NCI-H187 treated with DMSO at 0.1 percent for 48 hours (cell line): Measurements from ENCODE around the gene NOS1AP.
"Not testable (repeated sequence)": the region's sequence is repeated elsewhere in the genome, so short reads cannot be mapped to it uniquely, and the experiment has no call there.

ENCODE experiments used
- DNase-seq: peaks from one replicate; lab custom pipeline; 2025; lab: John Stamatoyannopoulos, UW

Gene NOS1AP

DNA sequence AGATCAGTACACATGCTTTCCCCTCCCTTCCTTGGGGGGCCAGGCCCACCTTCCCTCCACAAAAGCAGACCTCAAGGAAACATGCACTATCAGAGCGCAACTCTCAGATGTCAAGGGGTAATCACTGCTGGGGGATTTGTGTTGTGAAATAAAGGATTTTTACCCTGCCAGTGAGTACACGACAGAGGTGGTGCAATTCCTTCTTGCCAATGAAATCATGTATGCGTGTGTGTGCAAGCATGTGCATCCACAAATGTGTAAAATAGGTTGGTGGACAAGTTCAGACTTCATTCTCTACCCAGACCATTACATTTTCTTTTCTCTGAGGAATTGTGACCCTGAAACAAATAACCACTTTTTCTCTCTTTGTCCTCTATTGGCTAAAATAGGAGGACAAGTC is 9.8 kb upstream of the NOS1AP start:
- DNase-seq, result no peak

DNA sequence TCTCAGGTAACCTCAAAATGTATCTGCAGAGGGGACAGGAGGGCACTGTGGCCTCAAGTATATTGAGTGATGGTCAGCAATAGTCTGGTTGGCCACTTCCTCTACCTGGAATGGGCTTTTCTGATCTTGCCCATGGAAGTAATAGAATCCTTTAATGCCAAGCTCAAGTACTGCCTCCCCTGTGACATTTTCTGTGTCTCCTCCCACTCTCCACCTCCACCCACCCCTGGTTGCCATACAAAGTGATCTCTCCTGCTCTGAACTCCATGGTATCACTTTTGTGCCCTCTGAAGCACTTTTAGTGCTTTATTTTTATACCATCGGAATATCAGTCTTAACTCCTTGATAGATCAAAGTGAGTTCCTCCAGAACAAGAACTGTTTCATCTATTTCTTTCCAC is 9.2 kb upstream of the NOS1AP start:
- DNase-seq, result no peak

DNA sequence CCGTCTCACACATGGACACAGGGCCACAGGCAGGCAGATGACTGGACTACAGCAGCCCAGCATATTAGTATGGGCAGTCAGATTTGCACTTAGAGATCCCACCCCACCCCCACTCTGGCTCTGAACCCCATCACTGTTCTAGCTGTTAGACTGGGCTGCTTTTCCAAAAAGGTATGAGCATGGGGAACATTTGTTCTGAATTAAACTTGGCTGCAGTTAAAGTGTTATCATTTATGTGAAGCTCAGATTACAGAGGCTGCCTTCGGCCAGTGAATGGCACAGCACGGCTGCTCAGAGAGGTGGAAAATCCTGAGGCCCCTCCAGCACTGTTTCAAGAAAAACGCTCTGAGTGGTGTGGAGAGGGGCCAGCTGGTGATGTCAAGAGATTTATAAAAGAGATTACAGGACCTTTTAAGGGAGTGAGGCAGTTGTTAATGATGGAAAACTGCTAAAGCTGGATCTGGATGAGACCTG is 6.9 kb upstream of the NOS1AP start:
- DNase-seq, result no peak

DNA sequence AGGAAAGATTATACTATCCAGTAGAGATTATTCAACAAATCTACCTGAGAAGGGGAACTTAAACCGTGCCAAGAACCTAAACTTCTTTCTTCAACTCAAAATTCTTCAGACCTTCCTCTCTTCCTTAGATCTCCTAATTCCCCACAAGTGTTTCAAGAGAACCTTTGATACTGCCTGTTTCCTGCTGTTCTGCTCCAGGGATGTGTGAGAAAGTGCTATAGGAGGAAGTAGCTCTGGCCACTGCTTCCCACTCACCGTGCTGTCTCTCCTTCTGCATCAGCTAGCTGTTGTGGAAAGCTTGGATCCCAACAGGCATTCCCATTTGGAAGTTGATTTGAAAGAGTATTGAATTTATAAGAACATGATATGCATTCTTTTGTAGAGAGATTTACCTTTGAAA is 4.5 kb upstream of the NOS1AP start:
- DNase-seq, result no peak

DNA sequence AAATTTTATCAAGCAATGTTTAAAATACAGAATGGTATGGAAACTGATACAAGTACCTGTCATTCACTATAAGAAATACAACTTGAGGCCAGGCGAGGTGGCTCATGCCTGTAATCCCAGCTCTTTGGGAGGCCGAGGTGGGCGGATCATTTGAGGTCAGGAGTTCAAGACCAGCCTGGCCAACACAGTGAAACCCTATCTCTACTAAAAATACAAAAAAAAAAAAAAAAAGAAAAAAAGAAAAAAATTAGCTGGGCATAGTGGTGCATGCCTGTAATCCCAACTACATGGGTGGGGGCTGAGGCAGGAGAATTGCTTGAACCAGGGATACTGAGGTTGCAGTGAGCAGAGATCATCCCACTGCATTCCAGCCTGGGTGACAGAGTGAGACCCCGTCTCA is 2.7 kb upstream of the NOS1AP start:
- DNase-seq, result not testable (repeated sequence)

DNA sequence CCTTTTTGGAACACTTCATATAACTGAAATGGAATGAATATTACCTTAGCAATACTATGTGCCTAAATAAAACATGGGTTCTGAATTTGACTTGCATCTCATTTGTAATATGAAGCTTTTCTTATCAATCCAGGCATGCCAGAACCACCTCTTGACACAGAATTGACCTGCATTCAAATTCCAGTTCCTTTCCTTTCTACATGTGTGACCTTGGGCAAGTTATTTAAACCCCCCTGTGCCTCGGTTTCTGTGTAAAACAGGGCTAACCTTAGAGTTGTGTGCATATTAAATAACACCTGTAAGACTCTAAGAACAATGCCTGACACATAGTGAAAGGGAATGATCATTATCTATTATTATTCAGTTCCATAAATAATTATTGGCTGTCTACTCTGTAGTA is 2.0 kb upstream of the NOS1AP start:
- DNase-seq, result no peak

DNA sequence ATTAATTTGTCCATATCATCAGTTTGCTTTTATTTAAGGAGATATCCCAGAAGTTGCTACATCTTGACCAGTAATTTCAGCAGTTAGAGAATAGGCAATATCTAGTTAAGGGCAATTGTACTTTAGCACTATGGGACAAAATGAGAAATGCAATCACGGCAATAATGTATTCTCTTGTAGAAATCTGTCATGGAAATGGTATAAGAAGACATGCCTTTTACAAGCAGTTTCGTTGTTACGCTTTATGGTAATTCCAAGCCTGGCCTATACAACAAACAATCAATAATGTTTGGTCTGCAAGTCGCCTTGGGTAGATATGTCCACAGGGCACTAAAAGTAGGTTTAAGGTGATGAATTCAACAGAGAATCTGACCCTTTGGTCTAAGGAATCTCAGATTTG is 1.2 kb upstream of the NOS1AP start:
- no peak for DNase-seq

DNA sequence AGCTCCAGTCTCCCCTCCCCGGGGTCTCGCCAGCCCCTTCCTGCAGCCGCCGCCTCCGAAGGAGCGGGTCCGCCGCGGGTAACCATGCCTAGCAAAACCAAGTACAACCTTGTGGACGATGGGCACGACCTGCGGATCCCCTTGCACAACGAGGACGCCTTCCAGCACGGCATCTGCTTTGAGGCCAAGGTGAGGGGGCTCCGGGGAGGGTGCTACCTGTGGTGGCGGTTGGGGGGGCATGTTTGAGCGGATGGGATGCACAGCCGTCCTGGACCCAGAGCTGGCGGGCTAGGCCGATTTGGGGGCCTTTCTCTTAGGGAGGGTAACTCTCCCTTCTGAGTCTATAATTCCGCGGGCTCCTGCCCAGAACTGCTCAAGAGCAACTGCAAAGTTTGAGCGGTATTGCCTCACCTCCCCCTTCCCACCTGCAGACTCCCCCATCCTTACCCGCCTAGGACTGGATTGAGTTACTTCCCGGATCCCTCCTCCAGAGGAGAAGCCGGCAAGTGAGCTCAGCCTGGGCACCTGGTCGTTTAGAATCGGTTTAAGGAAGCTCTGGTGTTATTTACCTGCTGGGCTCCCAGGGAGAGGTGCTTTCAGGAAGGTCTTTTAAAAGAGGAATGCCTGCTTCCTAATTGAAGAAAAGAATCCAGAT is 730 bp downstream of the NOS1AP start:
- DNase-seq, result no peak

DNA sequence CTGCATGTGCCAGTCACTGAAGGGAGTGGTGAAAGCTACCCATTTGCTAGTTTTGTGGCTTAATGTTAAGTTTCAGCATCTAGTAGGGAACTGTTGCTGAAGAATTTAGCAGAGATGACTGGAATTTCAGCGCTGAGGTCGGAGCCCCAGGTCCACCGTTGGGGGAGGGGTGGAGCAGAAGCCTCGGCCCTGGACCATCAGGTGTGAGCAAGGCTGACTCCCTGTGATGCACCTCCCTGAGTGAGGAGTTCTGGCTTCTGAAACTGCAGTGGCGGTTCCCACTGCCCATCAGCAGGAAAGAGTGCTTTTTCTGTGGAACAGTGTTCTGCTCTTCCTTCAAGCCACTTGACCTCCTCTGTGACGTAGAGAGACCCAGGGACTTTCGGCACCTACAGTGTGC is 1.3 kb downstream of the NOS1AP start:
- no peak for DNase-seq

DNA sequence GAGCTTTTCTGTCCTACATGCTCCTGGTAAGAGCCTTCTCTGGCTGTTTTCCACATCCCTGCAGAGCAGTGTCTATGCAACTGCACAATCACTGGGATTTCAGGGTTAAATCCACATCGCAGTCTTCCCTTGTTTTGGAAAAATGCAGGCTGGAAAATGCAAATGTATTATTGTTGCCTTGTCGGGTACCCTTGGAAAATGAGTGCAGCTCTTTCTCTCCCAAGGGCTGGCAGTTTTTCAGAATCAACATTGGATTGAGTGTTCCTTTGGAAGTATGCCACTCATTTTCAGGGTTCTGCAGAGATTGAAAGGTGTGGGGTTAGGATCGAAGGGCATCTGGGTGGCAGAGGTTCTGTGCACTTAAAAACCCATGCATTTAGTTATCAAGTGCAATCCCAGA is 3.2 kb downstream of the NOS1AP start:
- DNase-seq, result no peak

DNA sequence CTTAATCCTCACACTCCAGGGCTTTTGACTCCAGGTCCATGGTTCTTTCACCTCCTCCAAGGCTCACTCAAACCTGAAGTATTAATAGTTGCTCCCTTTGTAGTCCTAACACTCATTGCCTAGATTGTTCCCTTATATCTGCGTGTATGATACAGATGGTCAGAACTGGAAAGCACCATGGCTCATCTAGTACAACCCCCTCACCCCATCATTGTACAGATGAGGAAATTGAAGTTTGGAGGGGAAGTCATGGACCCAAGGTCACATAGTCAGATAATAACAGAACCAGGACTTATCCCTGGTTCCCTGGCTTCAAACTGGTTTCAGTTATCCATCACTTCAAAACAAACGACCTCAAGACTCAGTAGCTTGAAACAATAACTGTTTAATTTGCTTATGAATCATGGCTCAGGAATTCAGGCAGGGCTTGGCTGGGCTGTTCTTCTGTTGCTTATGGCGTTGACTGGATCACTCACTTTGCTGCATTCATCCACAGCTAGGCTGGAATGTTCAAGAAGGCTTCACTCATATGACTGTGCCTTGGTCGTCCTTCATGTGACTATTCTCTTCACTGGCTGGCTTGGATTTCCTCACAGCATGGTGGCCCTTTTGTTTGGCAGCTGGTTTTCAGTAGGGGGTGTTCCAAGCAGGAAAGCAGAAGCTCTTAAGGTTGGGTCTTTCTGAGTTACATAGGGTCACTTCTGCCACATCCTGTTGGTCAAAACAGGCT is 5.0 kb downstream of the NOS1AP start:
- DNase-seq, result no peak

DNA sequence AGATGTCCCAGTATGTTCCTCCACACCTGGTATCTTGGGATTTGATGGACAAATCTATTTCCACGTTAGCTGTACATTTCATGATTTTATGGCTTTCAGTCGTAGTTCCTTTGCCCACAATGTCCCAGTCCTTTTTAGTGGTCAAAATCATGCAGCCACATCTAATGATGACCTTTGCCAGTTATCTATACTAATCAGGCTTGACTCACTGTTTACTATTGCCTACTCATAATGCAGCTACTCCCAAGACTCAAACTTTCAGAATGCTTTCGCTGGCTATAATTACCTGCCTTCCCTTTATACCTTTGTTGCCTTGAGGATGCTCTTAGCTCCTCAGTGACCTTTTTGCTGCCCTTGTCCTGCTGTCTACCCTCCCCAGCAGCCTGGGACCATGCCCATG is 6.4 kb downstream of the NOS1AP start:
- DNase-seq, result no peak

DNA sequence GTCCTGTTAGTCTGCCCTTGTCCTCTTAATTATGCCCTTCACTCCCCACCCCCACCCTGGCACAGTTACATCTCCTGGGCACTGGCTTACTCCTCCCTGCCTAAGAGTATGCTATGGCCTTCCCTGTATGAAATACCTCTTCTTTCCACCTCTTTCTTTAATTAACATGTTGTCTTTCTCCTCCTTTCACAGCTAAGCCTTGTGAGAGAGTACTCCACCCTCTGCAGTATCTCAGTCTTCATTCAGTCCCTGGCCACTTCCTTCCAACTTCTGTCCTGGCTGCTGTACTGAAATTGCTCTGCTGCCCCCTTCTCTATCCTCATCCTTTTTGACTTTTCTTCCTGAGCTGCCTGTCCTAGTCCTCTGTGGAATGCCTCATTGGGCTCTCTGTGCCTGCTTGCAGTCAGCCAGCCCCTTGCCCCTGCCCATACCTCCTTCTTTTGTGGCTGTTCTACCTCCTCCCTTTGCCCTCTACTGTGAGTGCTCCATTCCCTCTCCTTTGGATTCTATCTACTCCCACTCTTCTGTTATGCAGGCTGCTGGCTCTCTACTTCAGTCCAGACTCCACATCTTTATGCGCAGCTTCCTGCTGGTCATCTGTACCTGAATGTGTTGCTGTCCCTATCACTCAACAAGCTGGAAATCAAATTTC is 8.3 kb downstream of the NOS1AP start:
- no peak for DNase-seq

DNA sequence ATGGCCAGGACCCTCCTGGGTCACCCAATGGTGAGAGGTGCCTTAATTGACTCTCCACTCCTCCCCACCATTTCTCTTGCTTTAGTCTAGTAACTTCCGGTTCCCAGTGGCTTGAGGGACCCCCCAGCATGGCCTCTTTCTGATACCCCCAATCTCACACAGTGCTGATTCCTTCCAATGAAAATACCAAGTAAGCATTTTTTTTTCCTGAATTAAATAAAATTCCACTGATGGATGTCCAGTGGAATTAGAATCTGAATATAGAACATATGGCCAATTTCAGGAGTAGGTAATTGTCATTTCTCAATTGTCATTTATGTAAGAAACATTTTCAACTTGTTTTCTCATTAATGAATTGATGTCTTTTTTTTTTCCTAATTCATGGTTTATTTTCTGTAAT is 9.5 kb downstream of the NOS1AP start:
- no peak for DNase-seq

DNA sequence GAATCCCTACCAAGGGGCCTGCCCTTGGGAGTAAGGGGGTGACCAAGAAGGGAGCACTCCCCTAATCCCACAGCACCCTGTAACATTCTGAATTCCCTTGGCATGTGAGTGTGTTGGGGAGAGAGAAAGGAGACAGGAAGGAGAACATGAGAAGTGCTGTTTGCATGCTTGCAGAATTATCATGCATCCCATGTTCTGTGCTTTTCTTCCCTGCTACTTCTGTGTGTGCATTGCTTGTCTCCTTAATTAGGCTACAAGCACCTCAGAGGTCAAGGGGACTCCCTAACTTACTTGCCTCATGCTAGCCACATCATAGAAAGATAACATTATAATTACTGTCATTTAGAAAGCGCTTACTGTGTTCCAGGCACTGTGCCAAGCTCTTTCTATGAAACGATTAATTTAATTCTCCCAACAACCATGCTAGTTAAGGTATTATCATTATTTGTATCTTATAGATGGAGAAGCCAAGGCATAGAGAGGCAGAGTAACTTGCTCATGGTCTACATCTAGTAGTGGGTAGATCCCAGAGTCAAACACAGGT is 11.1 kb downstream of the NOS1AP start:
- DNase-seq, result no peak

DNA sequence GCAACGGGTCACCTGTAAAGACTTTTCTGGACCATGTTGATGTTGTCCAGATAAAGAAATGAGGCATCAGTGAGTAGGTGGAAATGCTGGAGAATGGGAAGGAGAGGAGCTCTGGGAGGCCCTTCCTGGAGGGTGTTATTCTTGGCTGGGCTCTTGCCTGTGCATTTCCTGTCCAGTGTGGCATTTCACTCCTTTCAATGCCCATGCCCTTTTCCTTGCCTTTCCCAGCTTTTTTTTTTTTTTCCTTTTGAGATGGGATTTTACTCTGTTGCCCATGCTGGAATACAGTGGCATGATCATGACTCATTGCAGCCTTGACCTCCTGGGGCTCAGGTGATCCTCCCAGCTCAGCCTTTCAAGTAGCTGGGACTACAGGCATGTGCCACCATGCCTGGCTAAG is 11.8 kb downstream of the NOS1AP start:
- no peak for DNase-seq

DNA sequence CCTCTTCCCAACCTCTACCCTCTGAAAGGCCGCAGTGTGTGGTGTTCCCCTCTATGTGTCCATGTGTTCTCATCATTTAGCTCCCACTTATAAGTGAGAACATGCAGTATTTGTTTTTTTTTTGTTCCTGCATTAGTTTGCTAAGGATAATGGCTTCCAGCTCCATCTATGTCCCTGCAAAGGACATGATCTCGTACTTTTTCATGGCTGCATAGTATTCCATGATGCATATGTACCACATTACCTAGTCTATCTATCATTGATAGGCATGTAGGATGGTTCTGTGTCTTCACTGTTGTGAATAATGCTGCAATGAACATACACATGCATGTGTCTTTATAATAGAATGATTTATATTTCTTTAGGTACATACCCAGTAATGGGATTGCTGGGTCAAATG is 12.6 kb downstream of the NOS1AP start:
- DNase-seq, result not testable (repeated sequence)

DNA sequence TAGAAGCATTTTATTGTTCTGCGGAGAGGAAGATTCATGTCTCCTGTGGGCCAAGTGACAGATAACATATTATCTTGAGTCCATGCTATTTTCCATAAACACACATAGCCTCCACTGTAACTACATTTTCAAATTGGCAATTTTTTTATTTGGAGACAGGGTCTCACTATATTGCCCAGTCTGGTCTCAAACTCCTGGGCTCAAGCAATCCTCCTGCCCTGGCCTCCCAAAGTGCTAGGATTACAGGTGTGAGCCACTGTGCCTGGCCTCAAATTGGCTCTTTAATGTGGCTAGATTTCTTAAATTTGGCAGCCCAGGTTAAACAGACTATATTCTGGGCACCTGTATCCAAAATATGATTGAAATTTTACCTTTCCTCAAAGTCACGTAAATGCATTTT is 13.8 kb downstream of the NOS1AP start:
- no peak for DNase-seq

DNA sequence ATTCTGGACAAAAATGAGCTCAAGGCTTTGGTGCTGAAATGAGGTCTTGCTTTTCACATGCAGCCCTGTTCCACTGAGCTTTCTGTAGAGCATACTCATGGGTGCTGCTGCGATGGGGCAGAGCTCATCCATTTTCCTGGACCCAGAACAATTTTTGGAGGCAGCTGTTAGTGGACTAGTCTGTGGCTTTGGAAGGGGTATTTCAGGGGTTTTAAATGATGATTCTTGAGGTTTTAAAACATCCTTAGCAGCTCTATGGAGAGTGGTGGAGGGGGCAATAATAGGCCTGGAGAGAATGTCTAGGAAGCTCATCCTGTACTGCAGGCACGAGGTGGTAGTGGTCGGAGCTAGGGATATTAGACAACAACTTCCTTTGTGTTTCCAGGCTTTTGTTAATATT is 16.5 kb downstream of the NOS1AP start:
- no peak for DNase-seq

DNA sequence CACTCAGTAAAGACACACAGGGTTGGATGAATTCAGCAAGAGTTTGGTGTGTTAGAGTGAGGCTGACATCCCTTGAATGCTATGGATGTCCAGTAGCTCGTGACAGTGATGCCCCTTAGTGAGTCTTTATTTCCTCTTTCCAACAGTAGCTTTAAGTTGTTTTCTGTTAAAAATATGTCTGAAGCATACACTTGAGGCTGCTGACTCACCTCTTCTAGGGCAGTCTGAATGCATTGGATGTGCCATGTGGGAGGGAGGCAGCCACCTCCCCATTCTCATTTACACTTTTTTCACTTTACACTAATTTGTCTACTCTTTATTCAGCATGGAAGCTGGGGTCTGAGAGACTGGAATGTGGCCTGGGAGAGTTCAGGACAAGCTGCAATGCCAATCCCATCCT is 17.6 kb downstream of the NOS1AP start:
- no peak for DNase-seq

DNA sequence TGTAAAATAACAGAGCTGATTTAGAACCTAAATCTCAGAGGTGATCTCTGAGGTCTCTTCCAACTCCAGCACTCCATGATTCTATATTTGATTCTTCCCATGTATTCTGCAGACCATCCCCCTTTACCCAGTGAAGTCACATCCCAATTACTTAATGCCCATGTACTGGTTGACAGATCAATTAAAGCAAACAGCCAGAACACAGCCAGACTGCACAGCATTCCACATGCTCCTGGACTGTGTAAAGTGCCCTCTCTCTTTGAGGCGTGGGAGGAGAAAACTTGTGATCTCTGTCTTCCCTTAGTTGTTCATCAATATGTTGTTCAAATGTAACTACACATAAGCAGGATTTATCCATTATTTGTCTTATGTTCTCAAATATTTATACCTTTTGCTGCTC is 18.1 kb downstream of the NOS1AP start:
- no peak for DNase-seq

DNA sequence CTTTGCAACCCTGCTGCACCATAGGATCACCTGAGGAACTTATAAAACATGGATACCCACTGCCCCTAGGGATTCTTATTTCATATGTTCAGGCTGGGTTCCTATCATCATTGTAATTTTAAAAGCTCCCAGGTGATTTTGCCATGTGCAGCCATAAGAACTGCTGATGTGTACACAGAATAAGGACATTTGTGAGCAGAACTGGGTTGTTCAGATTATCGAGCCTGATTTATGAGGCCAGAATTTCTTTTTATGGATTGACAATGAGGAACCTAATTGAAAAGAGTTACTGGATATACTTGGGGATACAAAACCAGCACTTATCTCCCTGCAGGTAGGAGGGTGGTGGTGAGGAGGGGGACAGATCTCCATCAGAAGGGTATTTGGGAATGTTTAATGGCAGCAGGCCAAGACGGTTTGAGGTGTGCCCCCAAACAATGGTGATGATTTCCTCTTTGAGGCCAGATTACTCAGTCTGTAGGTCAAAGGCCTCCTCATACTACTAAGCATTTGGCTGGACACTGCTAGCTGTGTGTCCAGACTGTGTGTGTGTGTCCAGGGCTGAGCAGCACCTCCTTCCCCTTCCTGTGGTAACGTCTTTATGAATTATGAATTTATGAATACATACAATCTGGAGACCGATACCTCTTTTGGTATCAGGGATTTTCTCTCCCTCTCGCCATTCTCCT is 18.9 kb downstream of the NOS1AP start:
- DNase-seq, result no peak

DNA sequence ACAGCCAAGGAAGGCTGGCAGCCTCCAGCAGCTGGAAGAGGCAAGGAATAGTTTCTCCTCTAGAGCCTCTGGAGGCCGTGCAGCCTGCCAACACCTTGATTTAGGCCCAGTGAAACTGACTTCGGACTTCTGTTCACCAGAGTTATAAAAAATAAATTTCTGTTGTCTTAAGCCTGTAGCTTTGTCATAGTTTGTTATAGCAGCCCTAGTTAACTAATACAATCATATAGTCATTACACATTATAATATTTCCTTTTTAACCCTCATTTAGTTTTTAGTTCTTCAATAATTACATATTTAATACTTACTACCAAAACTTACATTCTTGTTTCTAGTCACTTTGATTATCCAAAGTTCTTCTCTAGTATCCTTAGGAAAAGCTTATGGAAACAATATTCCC is 20.3 kb downstream of the NOS1AP start:
- DNase-seq, result no peak
